Embryonic facial prominence (tissue), 1 donor: ENCODE results near the gene PDP2.

ENCODE experiments used
- DNase-seq: peaks from one replicate; pipeline ENCODE4 v3.0.0-alpha.2; 2016; ENCODE audit errors: extremely low spot score

Gene PDP2

DNA sequence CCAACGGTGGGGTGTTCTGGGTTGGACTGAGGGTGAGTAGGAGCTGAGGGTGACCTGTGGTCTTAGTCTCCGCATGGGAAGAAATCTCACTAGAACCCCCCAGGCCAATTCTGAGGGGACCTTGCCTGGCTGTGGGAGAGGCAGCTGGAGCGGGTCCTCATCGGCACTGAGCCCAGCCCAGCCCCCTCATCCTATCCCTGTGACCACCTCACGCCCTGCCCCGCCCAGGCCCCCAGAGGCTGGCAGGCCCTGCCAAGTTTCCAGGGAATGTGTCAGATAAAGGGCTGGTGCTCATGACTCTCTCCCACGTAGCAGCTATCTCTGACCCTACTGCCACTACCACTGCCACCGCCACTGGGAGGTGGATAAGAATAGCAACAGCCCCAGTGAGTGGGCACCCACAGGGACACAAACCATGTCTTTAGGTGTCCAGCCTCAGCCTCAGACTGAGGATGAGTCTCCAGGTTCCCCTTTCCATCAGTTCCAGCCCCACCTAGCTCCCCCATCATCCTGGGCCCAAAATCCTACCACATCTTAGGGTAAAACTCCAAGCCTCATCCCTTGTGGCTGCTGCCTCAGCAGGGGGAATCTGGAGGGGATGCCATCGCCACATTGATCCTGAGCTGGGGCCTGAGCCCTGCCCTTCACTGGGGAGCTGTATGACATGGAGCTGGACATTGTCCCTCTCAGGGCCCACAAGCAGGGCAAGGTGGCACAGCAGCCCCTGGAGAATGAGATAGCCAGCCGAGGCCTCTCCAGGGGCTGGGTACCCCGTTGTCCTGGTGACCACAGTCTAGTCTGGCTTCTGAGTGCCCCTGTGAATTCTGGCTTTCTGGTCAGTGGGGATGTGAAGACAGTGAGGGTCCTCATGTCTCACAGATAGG lies 23.5 kb downstream of the PDP2 start:
- DNase-seq = no peak

DNA sequence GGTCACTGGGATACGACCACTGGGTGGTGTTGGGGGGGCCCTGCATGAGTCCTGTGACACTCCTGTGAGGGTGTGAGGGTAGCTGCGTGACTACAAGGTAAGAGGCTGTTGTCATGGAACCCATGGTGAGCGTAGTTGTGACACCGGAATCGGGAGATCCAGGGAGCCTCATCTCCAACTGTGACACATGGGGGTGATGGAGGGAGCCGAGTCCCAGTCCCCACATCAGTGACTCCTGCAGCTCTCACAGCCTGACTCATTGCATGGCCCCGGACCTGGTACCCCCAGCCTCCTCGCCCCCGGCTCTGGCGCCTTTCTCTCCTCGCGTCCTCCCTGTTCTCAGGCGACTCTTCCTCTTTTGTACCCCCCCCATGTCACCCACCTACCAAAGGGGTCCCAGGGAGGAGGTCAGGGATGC lies 24.1 kb downstream of the PDP2 start:
- no peak for DNase-seq

GRCh38 chr16:66904846-66905632 lies 24.7 kb downstream of the PDP2 start:
- DNase-seq = no peak

DNA sequence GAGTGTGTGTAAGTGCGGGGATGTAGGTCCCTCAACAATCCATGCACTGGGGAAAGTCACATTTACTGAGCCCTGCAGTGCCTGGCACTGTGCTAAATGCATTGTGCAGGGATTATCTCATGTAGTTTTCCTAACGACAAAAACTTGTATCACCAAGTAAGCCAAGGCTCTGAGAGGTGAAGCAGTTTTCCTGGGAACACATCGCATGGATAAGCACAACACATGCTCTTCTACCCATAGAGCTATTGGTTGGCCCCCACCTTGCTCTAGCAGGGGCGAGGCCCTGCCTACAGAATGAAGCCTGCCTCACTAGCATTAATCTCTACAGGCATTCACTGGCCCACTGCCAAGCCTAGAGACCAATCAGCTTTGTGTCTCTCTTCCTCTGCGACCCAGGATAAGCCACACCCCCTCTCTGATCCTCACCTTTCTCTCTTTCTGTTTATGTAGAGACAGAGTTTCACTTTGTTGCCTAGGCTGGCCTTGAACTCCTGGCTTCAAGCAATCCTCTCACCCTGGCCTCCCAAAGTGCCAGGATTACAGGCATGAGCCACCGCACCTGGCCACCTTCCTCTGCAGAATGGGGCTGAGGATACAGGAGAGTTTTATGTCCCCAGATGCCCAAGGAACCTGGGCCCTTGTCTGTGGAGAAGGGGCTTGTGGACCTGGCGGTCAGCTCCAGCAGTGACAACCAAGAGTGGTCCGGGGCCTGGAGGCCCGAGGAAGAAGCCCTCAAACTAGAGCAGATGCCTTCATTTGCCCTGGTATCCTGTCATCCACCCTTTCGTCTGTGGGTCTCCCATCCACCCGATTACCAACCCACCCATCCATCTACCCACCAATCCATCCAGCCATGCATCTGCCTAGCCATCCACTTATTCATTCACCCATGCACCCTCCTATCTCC lies 25.6 kb downstream of the PDP2 start:
- no peak for DNase-seq

GRCh38 chr16:66906916-66907836 lies 26.9 kb downstream of the PDP2 start:
- DNase-seq = no peak

DNA sequence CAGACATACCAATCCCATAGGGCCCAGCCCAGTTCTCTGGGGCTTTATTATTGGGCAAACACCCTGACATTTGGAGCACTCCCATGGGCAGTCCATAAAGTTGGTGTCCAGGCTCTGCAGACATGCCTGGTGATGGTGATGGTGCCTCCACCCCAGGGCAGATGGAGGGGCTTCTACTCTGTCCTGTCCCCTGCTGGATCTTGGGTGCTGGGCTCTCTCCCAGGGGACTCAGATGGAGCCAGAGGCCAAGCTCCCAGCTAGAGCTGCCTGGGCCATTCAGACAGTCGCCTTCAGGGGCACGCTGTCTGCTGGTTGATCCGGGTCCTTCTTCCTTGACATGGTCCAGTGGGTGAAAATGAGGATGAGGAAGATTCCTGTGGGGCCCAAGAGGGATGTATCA lies 27.8 kb downstream of the PDP2 start:
- no peak for DNase-seq

DNA sequence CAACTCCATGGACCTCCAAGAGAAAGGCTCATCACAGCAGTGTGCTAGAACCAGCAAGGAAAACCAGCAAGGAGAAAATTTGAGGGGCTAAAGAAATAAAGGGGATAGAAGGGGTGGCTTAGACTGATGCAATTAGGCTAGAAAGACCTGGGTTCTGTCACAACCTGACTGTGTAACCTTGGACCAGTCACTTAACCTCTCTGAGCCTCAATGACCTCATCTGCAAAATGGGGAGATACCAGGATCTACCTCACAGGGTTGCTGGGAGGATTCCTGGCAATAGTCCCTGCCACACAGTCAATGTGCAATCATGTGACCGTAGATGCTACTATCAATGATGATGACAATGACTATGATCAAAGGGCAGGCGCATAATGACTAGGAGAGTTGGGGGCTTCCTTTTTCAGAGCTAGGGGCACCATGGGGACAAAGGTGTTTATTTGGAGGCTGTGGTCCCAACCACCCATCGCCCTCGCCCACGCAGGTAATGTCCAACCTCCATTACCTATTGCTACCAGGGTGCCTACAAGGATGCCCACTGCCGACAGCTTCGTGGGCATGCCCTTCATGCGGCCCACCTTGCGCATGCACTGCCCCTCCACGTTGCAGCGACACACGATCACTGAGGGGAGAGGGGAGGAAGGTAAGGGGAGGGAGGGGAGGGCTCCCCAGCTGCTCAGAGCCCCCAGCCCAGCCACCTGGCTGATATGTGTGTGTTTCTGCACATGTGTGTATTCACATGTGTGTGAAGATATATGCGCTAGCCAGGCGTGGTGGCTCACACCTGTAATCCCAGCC lies 28.6 kb downstream of the PDP2 start:
- DNase-seq = no peak

DNA sequence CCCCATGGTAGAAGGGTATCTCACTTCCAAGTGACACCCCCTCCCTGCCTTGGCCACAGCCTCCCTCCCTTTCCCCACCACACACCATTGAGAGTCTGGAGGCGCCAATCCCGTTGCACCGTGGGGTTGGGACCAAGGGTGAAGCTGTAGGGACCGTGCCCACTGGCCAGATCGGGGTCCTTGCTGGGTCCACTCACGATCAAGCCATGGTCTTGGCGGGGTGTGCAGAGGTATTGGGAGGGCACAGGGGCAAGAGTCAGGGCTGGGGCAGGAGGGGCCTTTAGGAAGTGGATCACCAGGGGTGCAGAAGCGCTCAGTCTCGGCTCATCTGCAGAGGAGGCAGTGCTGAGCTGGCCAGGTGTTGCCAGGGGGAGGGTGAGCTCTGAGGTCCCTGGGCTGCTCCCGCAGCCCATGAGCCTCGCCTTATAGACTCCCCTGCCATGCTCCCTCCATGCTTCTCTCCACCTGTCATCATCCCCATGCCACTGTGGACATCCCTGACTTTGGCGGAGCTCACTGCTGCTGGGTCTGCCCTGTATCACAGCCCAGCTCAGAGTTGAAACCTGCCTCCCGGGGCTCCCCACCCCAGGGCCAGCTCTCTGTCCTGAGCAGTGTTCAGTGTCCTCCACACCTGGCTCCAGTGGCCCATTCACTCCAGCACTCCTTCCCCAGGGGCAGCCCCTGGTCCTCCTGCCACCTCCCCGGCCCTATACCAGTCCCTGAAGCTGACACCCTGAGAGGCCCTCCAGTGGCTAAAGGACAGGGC lies 30.0 kb downstream of the PDP2 start:
- DNase-seq = no peak

GRCh38 chr16:66911112-66911511 lies 30.8 kb downstream of the PDP2 start:
- DNase-seq = no peak

GRCh38 chr16:66911801-66912200 lies 31.5 kb downstream of the PDP2 start:
- DNase-seq = no peak

- no peak for DNase-seq
These were observed 32.8 kb downstream of the PDP2 start for GRCh38 chr16:66913081-66913480.

DNA sequence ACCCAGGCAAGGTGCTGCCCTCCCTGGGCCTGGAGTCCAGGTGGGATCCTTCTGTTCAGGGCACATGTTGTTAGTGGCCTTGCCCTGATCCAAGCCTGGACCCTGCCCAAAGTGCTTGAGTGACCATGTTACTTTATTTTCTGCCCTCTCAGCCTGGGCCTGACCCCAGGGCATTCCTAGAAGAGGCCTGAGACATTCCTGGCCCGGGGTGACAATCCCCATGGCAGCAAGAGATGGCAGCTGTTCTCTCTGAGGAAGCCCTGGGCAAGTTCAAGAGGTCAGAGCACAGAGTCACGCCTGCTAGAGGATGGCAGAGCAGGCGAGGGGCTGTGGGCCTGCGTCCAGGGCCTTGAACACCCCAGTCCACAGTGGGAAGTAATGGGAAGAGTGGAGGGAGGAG lies 33.4 kb downstream of the PDP2 start:
- no peak for DNase-seq

DNA sequence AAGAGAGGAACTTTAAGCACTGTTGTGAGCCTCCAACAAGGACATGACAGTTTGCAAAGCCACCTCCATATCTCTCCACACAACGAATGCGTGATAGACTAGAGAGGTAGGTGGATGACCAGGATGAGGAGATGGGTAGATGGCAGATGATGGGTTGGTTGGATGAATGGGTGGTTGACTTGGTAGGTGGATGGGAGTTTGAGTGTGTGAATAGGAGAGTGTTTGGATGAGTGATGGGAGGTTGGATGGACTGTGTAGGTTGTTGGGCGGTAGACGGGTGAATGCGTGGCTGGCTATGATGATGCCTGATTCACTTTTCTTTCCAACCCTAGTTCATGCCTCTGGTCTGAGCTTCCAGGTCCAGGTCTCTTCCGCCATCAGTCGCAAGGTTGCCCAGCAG lies 34.2 kb downstream of the PDP2 start:
- DNase-seq = no peak

GRCh38 chr16:66915041-66915440 lies 34.7 kb downstream of the PDP2 start:
- DNase-seq = no peak

- no peak for DNase-seq
These were observed 36.2 kb downstream of the PDP2 start for GRCh38 chr16:66916518-66916917.

DNA sequence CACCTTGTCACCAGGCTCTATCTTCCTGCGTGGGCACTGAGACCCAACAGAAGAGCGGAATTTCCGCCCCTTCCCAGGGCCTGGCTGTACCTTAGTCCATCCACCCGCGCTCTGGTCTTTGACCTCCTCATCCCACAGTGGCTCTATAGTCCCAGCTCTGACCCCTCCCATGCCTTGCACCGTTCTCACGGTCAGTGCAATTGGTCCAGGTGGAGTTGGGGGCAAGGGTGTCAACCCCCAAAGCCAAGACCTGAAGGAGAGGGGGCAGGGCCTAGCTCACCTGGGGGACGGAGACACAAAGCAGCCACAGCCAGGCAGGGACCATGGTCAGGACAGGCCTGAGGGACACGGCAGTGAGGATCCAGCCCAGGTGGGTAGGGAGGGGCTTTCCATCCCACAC lies 37.4 kb downstream of the PDP2 start:
- DNase-seq = no peak

DNA sequence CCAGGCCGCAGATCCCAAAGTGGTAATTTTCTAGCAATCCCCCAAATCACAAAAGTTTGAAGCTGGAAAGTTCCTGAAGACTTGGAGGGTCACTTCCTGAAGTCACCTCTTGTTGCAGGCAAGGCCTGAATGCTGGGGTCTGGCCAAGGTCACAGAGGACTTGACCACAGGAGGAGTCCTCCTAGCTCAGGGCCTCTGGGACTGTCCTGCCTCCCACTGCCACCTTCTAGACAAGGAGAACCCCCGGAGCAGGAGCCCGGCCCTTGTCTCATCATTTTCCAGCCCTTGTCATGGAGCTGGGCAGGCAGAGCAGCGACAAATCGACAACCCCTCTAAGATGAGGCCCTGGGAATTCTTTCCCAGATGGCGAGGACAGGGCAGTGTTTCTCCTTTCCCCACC lies 38.0 kb downstream of the PDP2 start:
- DNase-seq = no peak

DNA sequence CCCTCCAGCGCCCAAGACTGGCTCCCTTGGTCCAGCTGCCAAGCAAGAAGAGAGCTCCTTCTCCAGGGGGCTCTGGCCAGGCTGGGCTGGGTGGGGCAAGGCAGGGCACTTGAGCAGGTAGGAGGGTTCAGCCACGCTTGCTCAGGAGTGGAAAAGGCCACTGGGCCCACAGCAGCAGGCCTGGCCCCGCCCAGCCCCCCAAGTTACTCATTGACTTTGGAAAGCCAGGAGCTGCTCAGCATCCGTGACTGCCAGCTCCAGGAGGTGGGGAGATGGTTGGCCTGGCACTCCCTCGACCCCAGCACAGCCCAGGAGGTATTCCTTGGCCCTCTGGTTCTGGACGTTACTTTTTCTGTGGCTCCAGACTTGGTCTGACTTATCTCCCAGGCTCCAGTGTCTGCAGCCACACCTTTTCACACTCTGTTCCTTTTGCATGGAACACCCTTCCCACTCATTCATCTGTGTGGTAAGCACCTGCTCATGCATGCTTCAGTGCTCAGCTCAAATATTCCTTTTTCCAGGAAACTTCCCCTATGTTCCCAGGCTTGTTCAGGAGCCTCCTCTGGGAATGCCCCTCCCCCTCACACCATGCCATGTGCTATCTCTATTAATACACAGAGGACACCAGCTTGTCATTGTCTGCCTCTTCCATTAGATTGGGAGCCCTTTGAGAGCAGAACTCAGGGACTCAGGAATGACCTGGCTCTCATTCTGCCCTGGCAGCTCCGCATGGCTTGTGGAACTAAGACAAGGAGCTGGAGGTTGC lies 38.7 kb downstream of the PDP2 start, which contains the start of gene CDH16:
TSS of gene CDH16 (minus strand) at position 83 of the 766 bp plus-strand sequence. CDS start 820 bp downstream, outside the sequence.
- no peak for DNase-seq
